Smooth muscle cell (in vitro differentiated cells): ENCODE data around the gene SPCS2. TPM values are rescaled to one million over a fixed set of nuclear protein-coding genes. Genes with fewer than 3 reads are reported as not detected.

Experiments
- DNase-seq: peaks from one replicate; lab custom pipeline; 2025; ENCODE audit not compliant: unreplicated experiment; lab: John Stamatoyannopoulos, UW
- H2AFZ ChIP-seq: fragments of 200-600 bp; sonication (generic); 2 replicates; pipeline ENCODE4 v1.6.0; 2016; ENCODE audit warnings: antibody characterized with exemption, low read depth, mild to moderate bottlenecking
- H3F3A ChIP-seq: fragments of 200-600 bp; sonication (generic); 2 replicates; pipeline ENCODE4 v1.6.0; 2017; ENCODE audit warnings: antibody characterized with exemption, low read depth
- H3K27ac ChIP-seq: fragments of 200-600 bp; sonication (generic); 2 replicates; pipeline ENCODE4 v1.5.1; 2016; ENCODE audit warnings: low read depth, mild to moderate bottlenecking
- H3K27me3 ChIP-seq: fragments of 200-600 bp; sonication (generic); 2 replicates; pipeline ENCODE4 v1.6.1; 2016; ENCODE audit warnings: low read depth, mild to moderate bottlenecking
- H3K36me3 ChIP-seq: fragments of 200-600 bp; sonication (generic); 2 replicates; pipeline ENCODE4 v1.5.1; 2016; ENCODE audit warnings: low read depth
- H3K4me1 ChIP-seq: fragments of 200-600 bp; sonication (generic); 2 replicates; pipeline ENCODE4 v1.5.1; 2016; ENCODE audit warnings: low read depth
- H3K4me2 ChIP-seq: fragments of 200-600 bp; sonication (generic); 2 replicates; pipeline ENCODE4 v1.6.0; 2016; ENCODE audit warnings: mild to moderate bottlenecking
- H3K4me3 ChIP-seq: fragments of 200-600 bp; sonication (generic); 2 replicates; pipeline ENCODE4 v1.5.1; 2016; ENCODE audit warnings: mild to moderate bottlenecking
- H3K79me2 ChIP-seq: fragments of 200-600 bp; sonication (generic); 2 replicates; pipeline ENCODE4 v1.6.0; 2016; ENCODE audit warnings: low read depth, mild to moderate bottlenecking
- H3K9ac ChIP-seq: fragments of 200-600 bp; sonication (generic); 2 replicates; pipeline ENCODE4 v1.6.0; 2016; ENCODE audit warnings: low read depth
- H3K9me3 ChIP-seq: fragments of 200-600 bp; sonication (generic); replicated peaks from 2 replicates; pipeline ENCODE4 v1.5.1; 2016; ENCODE audit warnings: low read depth
- H4K20me1 ChIP-seq: fragments of 200-600 bp; sonication (generic); 2 replicates; pipeline ENCODE4 v1.6.0; 2016; ENCODE audit warnings: low read depth
- WGBS: methylation state at CpG from one replicate; pipeline ENCODE4 v1.1.7; 2016; ENCODE audit warnings: low lambda C conversion rate; 5-methylcytosine and 5-hydroxymethylcytosine counted together
- polyA plus RNA-seq: library from polyadenylated mRNA; unstranded; fragments of >200 nt; fragmentation: Nextera tagmentation; extraction: Ambion mirVana; gene quantifications from 2 replicates; pipeline ENCODE4 v1.2.1, GENCODE V29; 2016
- total RNA-seq: library from RNA; depleted of rRNA; stranded (reverse); fragments of >200 nt; gene quantifications from 2 replicates; pipeline ENCODE4 v1.2.3, GENCODE V29; 2014
- TF ChIP-seq, protein P1 (sequence below): fragments of 200-600 bp; sonication (generic); IDR thresholded peaks from 2 replicates; pipeline ENCODE4 v1.5.1; 2017; ENCODE audit warnings: borderline replicate concordance, mild to moderate bottlenecking, antibody characterized with exemption; ENCODE audit not compliant: insufficient read depth, poor library complexity, severe bottlenecking

Gene SPCS2
- total and polyA plus RNA-seq, 2 experiments from 2014 or later, result 49.9 to 325 TPM

DNA sequence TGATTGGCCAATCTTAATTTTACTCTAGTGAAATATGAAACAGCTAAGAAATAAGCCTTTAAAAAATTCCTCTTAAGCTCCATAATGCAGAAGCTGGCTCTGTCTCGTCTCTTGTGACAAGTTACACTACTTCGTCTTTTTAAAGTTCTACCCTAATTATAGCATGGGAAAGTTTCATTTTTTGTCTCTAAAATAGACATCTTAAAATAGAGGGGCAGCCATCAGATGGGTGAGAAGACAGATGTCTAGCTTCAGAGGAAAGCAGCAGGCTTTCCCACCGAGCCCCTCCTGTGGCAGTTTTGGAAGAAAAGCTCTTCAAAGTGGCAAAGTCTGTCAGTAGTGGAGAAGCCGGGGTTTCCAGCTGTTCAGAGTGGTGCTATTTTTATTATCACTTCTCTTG, 39.7 kb upstream of the SPCS2 start:
- Histone ChIP-seq H3K36me3 (peaks cover 7% of the 10 kb centered on the region), H3K27me3 (no peaks in the 10 kb centered on the region), H4K20me1 (no peaks in the 10 kb centered on the region)

DNA sequence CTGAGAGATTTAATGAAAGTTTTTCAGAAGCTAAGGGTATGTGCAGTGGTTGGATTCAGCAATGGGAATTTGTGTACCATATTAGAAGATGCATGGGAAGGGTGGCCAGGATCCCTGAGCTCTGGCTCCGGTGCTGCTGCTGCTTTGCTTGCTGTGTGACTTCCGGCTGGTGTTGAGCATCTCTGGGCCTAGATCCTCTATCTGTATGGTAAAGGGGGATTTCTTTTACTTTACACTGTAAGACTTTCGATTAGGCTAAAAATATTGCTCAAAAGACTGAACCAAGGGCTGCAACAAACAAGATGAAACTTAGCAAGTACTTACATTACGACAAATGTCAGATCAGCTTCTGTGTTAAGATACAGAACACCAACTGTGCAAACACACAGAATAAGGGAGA, 39.3 kb upstream of the SPCS2 start:
- Histone ChIP-seq H3K27me3 (no peaks in the 10 kb centered on the region), H3K9me3 (no peaks in the 10 kb centered on the region), H3K4me2 (no peak overlapping the region), H3K27ac (no peak overlapping the region), H3K79me2 (no peaks in the 10 kb centered on the region), H2AFZ (no peak overlapping the region), H3K36me3 (peaks cover 7% of the 10 kb centered on the region), H3K9ac (no peak overlapping the region), H4K20me1 (no peaks in the 10 kb centered on the region), H3F3A (no peaks in the 10 kb centered on the region), H3K4me3 (no peak overlapping the region), H3K4me1 (no peaks in the 10 kb centered on the region)
- WGBS, result 79% methylated on average over 4 of the region's 4 CpGs
- no peak for DNase-seq
- TF ChIP-seq, protein P1, sequence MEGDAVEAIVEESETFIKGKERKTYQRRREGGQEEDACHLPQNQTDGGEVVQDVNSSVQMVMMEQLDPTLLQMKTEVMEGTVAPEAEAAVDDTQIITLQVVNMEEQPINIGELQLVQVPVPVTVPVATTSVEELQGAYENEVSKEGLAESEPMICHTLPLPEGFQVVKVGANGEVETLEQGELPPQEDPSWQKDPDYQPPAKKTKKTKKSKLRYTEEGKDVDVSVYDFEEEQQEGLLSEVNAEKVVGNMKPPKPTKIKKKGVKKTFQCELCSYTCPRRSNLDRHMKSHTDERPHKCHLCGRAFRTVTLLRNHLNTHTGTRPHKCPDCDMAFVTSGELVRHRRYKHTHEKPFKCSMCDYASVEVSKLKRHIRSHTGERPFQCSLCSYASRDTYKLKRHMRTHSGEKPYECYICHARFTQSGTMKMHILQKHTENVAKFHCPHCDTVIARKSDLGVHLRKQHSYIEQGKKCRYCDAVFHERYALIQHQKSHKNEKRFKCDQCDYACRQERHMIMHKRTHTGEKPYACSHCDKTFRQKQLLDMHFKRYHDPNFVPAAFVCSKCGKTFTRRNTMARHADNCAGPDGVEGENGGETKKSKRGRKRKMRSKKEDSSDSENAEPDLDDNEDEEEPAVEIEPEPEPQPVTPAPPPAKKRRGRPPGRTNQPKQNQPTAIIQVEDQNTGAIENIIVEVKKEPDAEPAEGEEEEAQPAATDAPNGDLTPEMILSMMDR, result no peak

More for the DNA sequence above, 39.7 kb upstream of the SPCS2 start:
- Histone ChIP-seq H3K27ac (no peak overlapping the region), H3K79me2 (no peaks in the 10 kb centered on the region), H3K9me3 (no peaks in the 10 kb centered on the region), H3K4me1 (no peaks in the 10 kb centered on the region), H3K4me2 (no peak overlapping the region), H3K4me3 (no peak overlapping the region), H2AFZ (no peak overlapping the region), H3K9ac (no peak overlapping the region), H3F3A (no peaks in the 10 kb centered on the region)
- 81% methylated on average over 4 of the region's 4 CpGs for WGBS
- DNase-seq, result no peak
- TF ChIP-seq, protein P1, result no peak

DNA sequence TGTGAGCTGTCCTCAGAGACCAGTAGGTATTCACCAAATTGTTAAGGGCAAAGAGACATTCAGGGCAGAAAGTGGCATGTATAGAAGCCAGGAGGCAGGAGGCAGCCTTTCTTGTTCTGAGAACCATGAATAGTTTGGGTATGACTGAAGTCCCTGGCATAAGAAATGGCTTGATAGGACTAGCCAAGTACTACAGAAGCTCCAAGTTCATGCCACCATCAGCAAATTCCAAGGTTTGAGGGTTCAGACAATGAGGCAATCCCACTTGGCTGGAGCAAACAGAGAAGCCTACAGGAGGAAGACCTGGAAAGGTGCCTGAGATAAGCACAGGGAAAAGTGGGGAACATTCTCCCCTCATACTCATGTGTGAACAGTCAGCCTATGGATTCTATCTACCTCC, 25.9 kb upstream of the SPCS2 start:
- Histone ChIP-seq H3K4me2 (no peak overlapping the region), H3K27ac (no peak overlapping the region), H3K79me2 (no peaks in the 10 kb centered on the region), H3F3A (no peaks in the 10 kb centered on the region), H4K20me1 (no peaks in the 10 kb centered on the region), H3K4me1 (no peaks in the 10 kb centered on the region), H3K27me3 (no peaks in the 10 kb centered on the region), H2AFZ (no peak overlapping the region), H3K4me3 (no peak overlapping the region), H3K9me3 (no peaks in the 10 kb centered on the region), H3K36me3 (peaks cover 9% of the 10 kb centered on the region), H3K9ac (no peak overlapping the region)
- no peak for DNase-seq
- TF ChIP-seq, protein P1, result no peak

DNA sequence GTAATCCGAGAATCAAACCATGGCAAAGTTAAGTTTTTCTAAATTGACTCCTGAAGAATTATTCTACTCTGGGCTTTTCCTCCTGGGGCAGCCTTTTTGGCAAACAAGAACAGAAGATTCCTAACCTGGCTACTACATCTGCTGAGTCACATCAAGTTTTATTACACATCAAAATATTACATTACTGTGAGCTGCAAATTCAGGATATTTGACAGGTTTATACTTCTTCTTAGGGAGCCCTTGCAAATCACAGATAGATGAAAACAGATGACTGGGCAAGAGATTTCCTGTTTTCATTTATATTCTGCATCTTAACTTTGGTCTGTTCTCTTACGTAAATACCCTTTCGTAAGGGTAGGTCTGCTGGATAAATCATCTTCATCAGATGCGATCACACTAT, 23.8 kb upstream of the SPCS2 start:
- no peak overlapping the region for H3K27ac ChIP-seq
- H3K79me2 ChIP-seq, result no peaks in the 10 kb centered on the region
- H3K27me3 ChIP-seq, result no peaks in the 10 kb centered on the region
- no peak overlapping the region for H2AFZ ChIP-seq
- 98% methylated on average over 4 of the region's 4 CpGs for WGBS
- H3K9ac ChIP-seq, result no peak overlapping the region
- no peak overlapping the region for H3K4me3 ChIP-seq
- TF ChIP-seq, protein P1, result no peak
- no peaks in the 10 kb centered on the region for H3K9me3 ChIP-seq
- no peaks in the 10 kb centered on the region for H3F3A ChIP-seq
- DNase-seq, result no peak
- H3K4me1 ChIP-seq, result no peaks in the 10 kb centered on the region
- H3K36me3 ChIP-seq, result no peaks in the 10 kb centered on the region
- no peak overlapping the region for H3K4me2 ChIP-seq
- no peaks in the 10 kb centered on the region for H4K20me1 ChIP-seq
